Caco-2 (cell line): Measurements from ENCODE around the gene MARK2. TPM values are rescaled to one million over a fixed set of nuclear protein-coding genes. Genes with fewer than 3 reads are reported as not detected.

Source experiments
- BruUV-seq: library from RNA; stranded (reverse); fragments of 400-500 nt; replicated peaks from 2 replicates; lab custom pipeline; 2021; lab: Mats Ljungman, UMichigan
- CTCF ChIA-PET: fragments of 300-600 bp; sonication (Branson Sonifier 250); formaldehyde crosslinking; loops from one replicate; lab custom pipeline; 2022; ENCODE audit warnings: antibody characterized with exemption; lab: Charles Lee
- POLR2A ChIA-PET: fragments of 300-600 bp; sonication (Branson Sonifier 250); formaldehyde crosslinking; loops from one replicate; lab custom pipeline; 2022; ENCODE audit warnings: antibody characterized with exemption; lab: Charles Lee
- DNase-seq, 2 experiments: peaks; one replicate each; pipeline versions ENCODE4 v3.0.0 to v3.0.0-alpha.2; 2020 to 2022
- H3K27me3 ChIP-seq: replicated peaks from 2 replicates; pipeline ENCODE4 v1.6.0; 2011; ENCODE audit warnings: low read length; ENCODE audit not compliant: control insufficient read depth, insufficient read depth
- H3K36me3 ChIP-seq: 2 replicates; pipeline ENCODE4 v1.5.1; 2011; ENCODE audit warnings: low read length; ENCODE audit not compliant: control insufficient read depth, insufficient read depth
- H3K4me1 ChIP-seq: fragments of 250-450 bp; sonication (Bioruptor Pico); 2 replicates; pipeline ENCODE4 v1.5.1; 2020; ENCODE audit warnings: mild to moderate bottlenecking
- H3K4me3 ChIP-seq: 2 replicates; pipeline ENCODE4 v1.5.1; 2011; ENCODE audit warnings: low read depth, mild to moderate bottlenecking, control low read depth, low read length
- H3K9me3 ChIP-seq: fragments of 250-450 bp; sonication (Bioruptor Pico); 2 replicates; pipeline ENCODE4 v1.5.1; 2020; ENCODE audit warnings: mild to moderate bottlenecking, moderate library complexity
- H3K27ac Mint-ChIP-seq: one replicate; pipeline ENCODE4 v1.8.0; 2022; ENCODE audit warnings: mixed read lengths; ENCODE audit not compliant: unreplicated experiment
- H3K27me3 Mint-ChIP-seq: one replicate; pipeline ENCODE4 v1.8.0; 2022; ENCODE audit warnings: mixed read lengths; ENCODE audit not compliant: insufficient read depth, unreplicated experiment
- H3K36me3 Mint-ChIP-seq: one replicate; pipeline ENCODE4 v1.8.0; 2022; ENCODE audit warnings: mild to moderate bottlenecking, mixed read lengths; ENCODE audit not compliant: insufficient read depth, unreplicated experiment
- H3K4me1 Mint-ChIP-seq: one replicate; pipeline ENCODE4 v1.8.0; 2022; ENCODE audit warnings: low read depth, mixed read lengths; ENCODE audit not compliant: unreplicated experiment
- H3K4me3 Mint-ChIP-seq: one replicate; pipeline ENCODE4 v1.8.0; 2022; ENCODE audit warnings: mild to moderate bottlenecking, moderate library complexity, mixed read lengths; ENCODE audit not compliant: unreplicated experiment
- H3K9me3 Mint-ChIP-seq: one replicate; pipeline ENCODE4 v1.8.0; 2022; ENCODE audit warnings: mixed read lengths; ENCODE audit not compliant: unreplicated experiment
- CTCF ChIP-seq, 2 experiments: fragments of 200-600 bp in 1 of 2; IDR thresholded peaks; 1 replicate in 1 of 2; 2 replicates in 1 of 2; pipeline versions ENCODE4 v1.5.1 to v1.8.0; 2011 to 2022; ENCODE audit warnings: antibody characterized with exemption in 1 of 2, control low read depth in 1 of 2, inconsistent platforms in 1 of 2, low read depth in 1 of 2, low read length in 1 of 2, mild to moderate bottlenecking in 1 of 2, moderate library complexity in 1 of 2; ENCODE audit not compliant: insufficient read depth in 1 of 2, severe bottlenecking in 1 of 2, unreplicated experiment in 1 of 2
- intact Hi-C: fragments of 100-400 bp; cut with micrococcal nuclease; formaldehyde crosslinking; loops from one replicate; pipeline ENCODE4 v1.10.0; 2022; ENCODE audit not compliant: unreplicated experiment
- total RNA-seq: library from RNA; stranded (reverse); gene quantifications from 2 replicates; pipeline ENCODE4 v1.2.3, GENCODE V29; 2022

MARK2 gene
- total RNA-seq, 1 experiment from 2014 or later: 63.5 TPM

GRCh38 chr11:63908631-63909401, 69.9 kb downstream of the MARK2 start:
- CTCF ChIA-PET: interaction anchor here (1.1 kb wide), 1 partner anchor 37 kb away, joined by 3 read pairs; no protein-coding TSS in a partner anchor

GRCh38 chr11:63909591-63910506, 70.9 kb downstream of the MARK2 start:
- H3K27ac Mint-ChIP-seq: no peak overlapping the region
- DNase-seq: no peak
- H3K27me3 Mint-ChIP-seq: no peaks in the 10 kb centered on the region
- ChIA-PET POLR2A (no interaction called here), CTCF (no interaction called here)
- no peak for TF ChIP-seq CTCF (IDR thresholded peaks at IDR 0.05; ENCODE audit: insufficient read depth in 1 of 2, low read depth in 1 of 2, low read length in 1 of 2, severe bottlenecking in 1 of 2, unreplicated experiment in 1 of 2)
- no peak overlapping the region for H3K4me3 ChIP-seq
- no TSS peak for BruUV-seq
- H3K36me3 ChIP-seq: peaks cover 3% of the 10 kb centered on the region; the same call in 1 of the 2 replicates
- H3K4me1 Mint-ChIP-seq: no peaks in the 10 kb centered on the region
- H3K36me3 Mint-ChIP-seq: peaks cover 54% of the 10 kb centered on the region
- intact Hi-C loops: loop anchor here (5.0 kb wide), 1 partner anchor 37 kb away; no protein-coding TSS in a partner anchor
- no peak overlapping the region for H3K4me3 Mint-ChIP-seq
- no peaks in the 10 kb centered on the region for H3K9me3 ChIP-seq
- 0 out of 2 replicates have a peak, but pooled peaks cover 5% of the 10 kb centered on the region for H3K4me1 ChIP-seq
- no peaks in the 10 kb centered on the region for H3K27me3 ChIP-seq
- H3K9me3 Mint-ChIP-seq: no peaks in the 10 kb centered on the region

More at GRCh38 chr11:63908631-63909401, 69.9 kb downstream of the MARK2 start:
- Mint-ChIP-seq H3K4me1 (no peaks in the 10 kb centered on the region), H3K27ac (no peak overlapping the region), H3K27me3 (no peaks in the 10 kb centered on the region), H3K4me3 (no peak overlapping the region), H3K9me3 (no peaks in the 10 kb centered on the region), H3K36me3 (peaks cover 60% of the 10 kb centered on the region)
- peaks cover 3% of the 10 kb centered on the region; the same call in 1 of the 2 replicates for H3K36me3 ChIP-seq
- POLR2A ChIA-PET: no interaction called here
- H3K27me3 ChIP-seq: no peaks in the 10 kb centered on the region
- no peak overlapping the region for H3K4me3 ChIP-seq
- H3K9me3 ChIP-seq: no peaks in the 10 kb centered on the region
- no peak for DNase-seq
- intact Hi-C loops: loop anchor here (5.0 kb wide), 1 partner anchor 38 kb away; no protein-coding TSS in a partner anchor
- TF ChIP-seq CTCF (IDR thresholded peaks at IDR 0.05; ENCODE audit: insufficient read depth in 1 of 2, low read depth in 1 of 2, low read length in 1 of 2, severe bottlenecking in 1 of 2, unreplicated experiment in 1 of 2): no peak
- no TSS peak for BruUV-seq
- 0 out of 2 replicates have a peak, but pooled peaks cover 5% of the 10 kb centered on the region for H3K4me1 ChIP-seq

GRCh38 chr11:63910675-63911074, 71.8 kb downstream of the MARK2 start:
- Mint-ChIP-seq H3K36me3 (peaks cover 46% of the 10 kb centered on the region), H3K27ac (no peak overlapping the region), H3K4me1 (no peaks in the 10 kb centered on the region), H3K4me3 (no peak overlapping the region), H3K9me3 (no peaks in the 10 kb centered on the region), H3K27me3 (no peaks in the 10 kb centered on the region)
- H3K4me1 ChIP-seq: 0 out of 2 replicates have a peak, but pooled peaks cover under 1% of the 10 kb centered on the region
- CTCF ChIA-PET: interaction anchor here (0.7 to 1.1 kb wide), 2 partner anchors 35 to 84 kb away, joined by 3 to 4 read pairs; no protein-coding TSS in a partner anchor
- BruUV-seq: no TSS peak
- TF ChIP-seq CTCF (IDR thresholded peaks at IDR 0.05; ENCODE audit: insufficient read depth in 1 of 2, low read depth in 1 of 2, low read length in 1 of 2, severe bottlenecking in 1 of 2, unreplicated experiment in 1 of 2): no peak
- intact Hi-C loops: no loop called here
- DNase-seq: no peak
- H3K4me3 ChIP-seq: no peak overlapping the region
- H3K36me3 ChIP-seq: peaks cover 3% of the 10 kb centered on the region; the same call in 1 of the 2 replicates
- no peaks in the 10 kb centered on the region for H3K27me3 ChIP-seq
- no peaks in the 10 kb centered on the region for H3K9me3 ChIP-seq
- POLR2A ChIA-PET: no interaction called here
